ENCODE data around the gene HIPK4. TPM values are rescaled to one million over a fixed set of nuclear protein-coding genes. Genes with fewer than 3 reads are reported as not detected.
A peak's percentile ranks its signal among the peaks of the same experiment; 100 is the strongest.
"Not testable (repeated sequence)": the region's sequence is repeated elsewhere in the genome, so short reads cannot be mapped to it uniquely, and the experiment has no call there.

The HIPK4 gene
- total RNA-seq, 2 donors from 2014 or later: 0.09 to 0.10 TPM

DNA sequence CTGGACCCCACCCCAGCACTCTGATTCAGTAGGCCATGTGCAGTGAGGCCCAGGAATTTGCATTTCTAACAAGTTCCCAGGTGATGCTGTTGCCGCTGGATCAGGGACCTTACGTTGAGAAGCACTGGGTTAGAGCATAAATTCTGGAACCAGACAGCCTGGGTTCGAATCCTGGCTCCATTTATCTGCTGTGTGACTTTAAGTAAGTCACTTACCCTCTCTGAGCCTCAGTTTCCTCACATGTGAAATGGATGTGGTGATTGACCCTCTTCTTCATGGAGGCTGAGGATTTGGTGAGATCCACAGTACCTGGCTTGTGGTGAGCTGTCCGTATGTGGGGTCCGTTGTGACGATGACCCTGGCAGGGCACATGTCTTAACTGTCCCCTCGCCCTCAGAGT lies 15.9 kb downstream of the HIPK4 start:
- intact Hi-C loops (cut with DNase I): no loop called here
- no peak for ATAC-seq
- no peak for DNase-seq

GRCh38 chr19:40371802-40372122 lies 18.2 kb downstream of the HIPK4 start:
- DNase-seq (no peak), ATAC-seq (no peak)
- intact Hi-C loops (cut with DNase I): no loop called here

- ATAC-seq (no peak), DNase-seq (no peak)
- intact Hi-C loops (cut with DNase I): no loop called here
These were observed 18.8 kb downstream of the HIPK4 start for GRCh38 chr19:40370997-40371801.

DNA sequence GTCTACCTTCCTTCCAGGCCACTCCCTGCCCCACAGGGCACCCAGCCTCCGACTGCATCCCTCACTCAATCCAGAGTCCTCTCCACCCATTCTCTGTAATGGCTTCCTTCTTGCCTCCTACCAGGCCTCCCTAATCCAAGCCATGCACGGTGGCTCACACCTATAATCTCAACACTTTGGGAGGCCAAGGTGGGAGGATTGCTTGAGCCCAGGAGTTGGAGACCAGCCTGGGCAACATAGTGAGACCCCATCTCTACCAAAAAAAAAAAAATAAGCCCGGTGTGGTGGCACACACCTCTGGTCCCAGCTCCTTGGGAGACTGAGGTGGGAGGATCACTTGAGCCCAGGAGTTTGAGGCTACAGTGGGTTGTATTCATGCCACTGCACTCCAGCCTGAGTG lies 19.7 kb downstream of the HIPK4 start:
- DNase-seq; intact Hi-C loops (cut with DNase I); ATAC-seq: not testable (repeated sequence)

DNA sequence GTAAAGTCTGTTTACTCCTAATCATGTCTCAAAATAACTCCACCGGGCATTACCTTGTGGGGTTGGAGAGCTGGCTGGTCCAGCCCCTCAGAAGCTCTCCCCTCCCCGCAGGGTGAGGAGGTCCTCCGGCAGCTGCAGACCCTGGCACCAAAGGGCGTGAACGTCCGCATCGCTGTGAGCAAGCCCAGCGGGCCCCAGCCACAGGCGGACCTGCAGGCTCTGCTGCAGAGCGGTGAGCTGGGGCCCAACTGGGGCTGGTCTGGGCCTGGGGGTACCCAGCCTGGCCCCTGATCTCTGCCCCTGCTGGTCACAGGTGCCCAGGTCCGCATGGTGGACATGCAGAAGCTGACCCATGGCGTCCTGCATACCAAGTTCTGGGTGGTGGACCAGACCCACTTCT lies 20.2 kb downstream of the HIPK4 start:
- ATAC-seq (no peak), DNase-seq (no peak)
- intact Hi-C loops (cut with DNase I): no loop called here

- DNase-seq (no peak), ATAC-seq (no peak)
- intact Hi-C loops (cut with DNase I): no loop called here
These were observed 22.2 kb downstream of the HIPK4 start for GRCh38 chr19:40367577-40368434.

- DNase-seq (no peak), ATAC-seq (peak in 1 of 2 donors; percentile 20)
- intact Hi-C loops (cut with DNase I): no loop called here
These were observed 23.1 kb downstream of the HIPK4 start for GRCh38 chr19:40366697-40367561.

- ATAC-seq (peak; percentile 91), DNase-seq (peak; percentile 75)
These were observed 24.2 kb downstream of the HIPK4 start for GRCh38 chr19:40365613-40366401.

DNA sequence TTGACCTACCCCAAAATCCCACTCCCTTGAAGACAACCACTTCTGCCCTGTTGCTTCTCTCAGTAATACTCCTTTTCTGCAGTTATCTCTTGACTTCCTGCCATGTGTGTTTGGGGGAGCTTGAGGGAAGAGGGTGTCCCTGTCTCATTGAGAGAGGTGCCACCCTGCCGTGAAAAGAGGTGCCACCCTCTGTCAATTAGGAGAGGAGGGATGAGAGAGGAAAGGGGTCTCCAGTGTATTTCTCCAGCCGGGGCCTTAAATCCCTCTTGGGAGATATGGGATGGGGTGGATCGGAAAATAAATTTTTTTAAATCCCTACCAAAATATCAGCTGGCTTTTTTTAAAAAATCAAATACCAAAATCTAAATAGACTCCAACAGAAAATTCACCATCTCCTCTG lies 25.0 kb downstream of the HIPK4 start:
- no peak for ATAC-seq
- DNase-seq: no peak
- intact Hi-C loops (cut with DNase I): no loop called here

More at GRCh38 chr19:40365613-40366401, 24.2 kb downstream of the HIPK4 start:
- intact Hi-C loops (cut with DNase I): no loop called here

- intact Hi-C loops (cut with DNase I): no loop called here
- no peak for ATAC-seq
- no peak for DNase-seq
These were observed 26.9 kb downstream of the HIPK4 start for GRCh38 chr19:40363069-40363468.

- intact Hi-C loops (cut with DNase I): no loop called here
- ATAC-seq: no peak
These were observed 27.8 kb downstream of the HIPK4 start for GRCh38 chr19:40362160-40362559.

DNA sequence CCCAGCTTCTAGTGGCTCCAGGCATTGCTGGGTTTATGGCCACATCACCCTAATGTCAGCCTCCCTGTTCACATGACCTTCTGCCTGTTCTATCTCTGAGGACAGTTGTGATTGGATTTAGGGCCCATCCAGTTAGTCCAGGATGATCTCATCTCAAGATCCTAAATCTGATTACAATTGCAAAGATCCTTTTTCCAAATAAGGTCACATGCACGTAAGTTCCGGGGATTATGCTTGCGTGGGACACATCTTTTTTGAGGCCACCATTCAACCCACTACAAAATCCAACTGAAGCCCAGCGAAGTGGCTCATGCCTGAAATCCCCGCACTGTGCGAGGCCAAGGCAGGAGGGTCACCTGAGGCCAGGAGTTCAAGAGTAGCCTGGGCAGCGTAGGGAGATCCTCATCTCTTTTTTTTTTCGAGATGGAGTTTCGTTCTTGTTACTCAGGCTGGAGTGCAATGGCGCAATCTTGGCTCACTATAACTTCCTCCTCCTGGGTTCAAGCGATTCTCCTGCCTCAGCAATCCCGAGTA lies 29.2 kb downstream of the HIPK4 start:
- DNase-seq (no peak), ATAC-seq (peak; percentile 12 to 32)
- intact Hi-C loops (cut with DNase I): no loop called here

More at GRCh38 chr19:40362160-40362559, 27.8 kb downstream of the HIPK4 start:
- DNase-seq: no peak

- intact Hi-C loops (cut with DNase I): no loop called here
- DNase-seq (no peak), ATAC-seq (no peak)
These were observed 29.8 kb downstream of the HIPK4 start for GRCh38 chr19:40360020-40360707.

GRCh38 chr19:40358773-40359172 lies 31.2 kb downstream of the HIPK4 start:
- ATAC-seq: peak; percentile 40 to 63
- DNase-seq: no peak
- intact Hi-C loops (cut with DNase I): loop anchor here in 1 of 2 donors (5.0 kb wide), 1 partner anchor 39 kb away; no protein-coding TSS in a partner anchor

DNA sequence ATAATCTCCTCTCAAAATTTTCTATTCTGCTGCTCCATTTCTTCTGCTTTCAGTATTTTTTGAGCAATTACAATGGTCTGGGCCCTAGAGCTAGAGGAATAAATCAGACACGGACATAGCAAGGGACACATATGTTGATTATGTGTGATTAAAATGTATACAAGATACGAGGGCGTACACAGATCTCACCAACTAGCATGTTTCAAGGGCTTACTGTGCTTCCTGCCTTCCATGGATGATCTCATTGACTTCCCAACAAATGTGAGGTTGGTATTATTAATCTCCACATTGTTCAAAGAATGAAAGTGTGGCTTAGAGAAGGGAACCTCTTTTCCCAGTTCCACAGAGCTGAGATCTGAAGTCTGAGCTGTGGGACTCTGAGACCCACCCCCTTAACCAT lies 32.3 kb downstream of the HIPK4 start:
- ATAC-seq (no peak), DNase-seq (no peak)
- intact Hi-C loops (cut with DNase I): loop anchor here in 1 of 2 donors (5.0 kb wide), 1 partner anchor 40 kb away; no protein-coding TSS in a partner anchor

GRCh38 chr19:40356681-40357595 lies 33.0 kb downstream of the HIPK4 start:
- no peak for ATAC-seq
- DNase-seq: no peak

More at GRCh38 chr19:40356681-40357595, 33.0 kb downstream of the HIPK4 start:
- intact Hi-C loops (cut with DNase I): loop anchor here in 1 of 2 donors (5.0 kb wide), 1 partner anchor 40 kb away; no protein-coding TSS in a partner anchor
